Liver (tissue), 3 donors: ENCODE measurements around the gene CD209.

Experiments
- EGR1 ChIP-seq, 2 donors: IDR thresholded peaks; 2 replicates each; pipeline ENCODE4 v1.6.1; 2016 to 2018; ENCODE audit warnings: antibody characterized with exemption in 2 of 2, low read depth in 2 of 2
- FOXA1 ChIP-seq: IDR thresholded peaks from 2 replicates; pipeline ENCODE4 v1.6.1; 2016; ENCODE audit warnings: antibody characterized with exemption
- HNF4A ChIP-seq, 2 donors: conservative IDR thresholded peaks; 2 replicates each; pipeline ENCODE4 v1.6.1; 2016; ENCODE audit warnings: antibody characterized with exemption in 2 of 2, mild to moderate bottlenecking in 2 of 2
- RAD21 ChIP-seq, 2 donors: IDR thresholded peaks; 2 replicates each; pipeline ENCODE4 v1.6.1; 2016; ENCODE audit warnings: antibody characterized with exemption in 2 of 2, mild to moderate bottlenecking in 2 of 2
- RXRA ChIP-seq, 2 donors: IDR thresholded peaks; 2 replicates each; pipeline ENCODE4 v1.6.1; 2017 to 2018; ENCODE audit warnings: antibody characterized with exemption in 2 of 2, mild to moderate bottlenecking in 1 of 2
- SP1 ChIP-seq: IDR thresholded peaks from 2 replicates; pipeline ENCODE4 v1.6.1; 2018; ENCODE audit warnings: antibody characterized with exemption, mild to moderate bottlenecking
- TAF1 ChIP-seq: conservative IDR thresholded peaks from 2 replicates; pipeline ENCODE4 v1.6.1; 2016; ENCODE audit warnings: antibody characterized with exemption, mild to moderate bottlenecking
- YY1 ChIP-seq: IDR thresholded peaks from 2 replicates; pipeline ENCODE4 v1.6.1; 2016; ENCODE audit warnings: antibody characterized with exemption, mild to moderate bottlenecking
- TF ChIP-seq, protein P1 (sequence below): fragments of 150-350 bp; IDR thresholded peaks from 2 replicates; pipeline ENCODE4 v1.5.1; 2017; ENCODE audit warnings: improper control_type of control experiment, low read depth, low read length; ENCODE audit not compliant: missing input control
- TF ChIP-seq, protein P2 (sequence below): IDR thresholded peaks from 2 replicates; pipeline ENCODE4 v1.6.1; 2016; ENCODE audit warnings: antibody characterized with exemption, mild to moderate bottlenecking
- TF ChIP-seq, protein P3 (sequence below): IDR thresholded peaks from 2 replicates; pipeline ENCODE4 v1.6.1; 2016; ENCODE audit warnings: antibody characterized with exemption
- TF ChIP-seq, protein P4 (sequence below): IDR thresholded peaks from 2 replicates; pipeline ENCODE4 v1.6.1; 2016; ENCODE audit warnings: antibody characterized with exemption
- TF ChIP-seq, protein P5 (sequence below): IDR thresholded peaks from 2 replicates; pipeline ENCODE4 v1.6.1; 2016; ENCODE audit warnings: antibody characterized with exemption
- donor health status: healthy.
- donor health status: healthy.

DNA sequence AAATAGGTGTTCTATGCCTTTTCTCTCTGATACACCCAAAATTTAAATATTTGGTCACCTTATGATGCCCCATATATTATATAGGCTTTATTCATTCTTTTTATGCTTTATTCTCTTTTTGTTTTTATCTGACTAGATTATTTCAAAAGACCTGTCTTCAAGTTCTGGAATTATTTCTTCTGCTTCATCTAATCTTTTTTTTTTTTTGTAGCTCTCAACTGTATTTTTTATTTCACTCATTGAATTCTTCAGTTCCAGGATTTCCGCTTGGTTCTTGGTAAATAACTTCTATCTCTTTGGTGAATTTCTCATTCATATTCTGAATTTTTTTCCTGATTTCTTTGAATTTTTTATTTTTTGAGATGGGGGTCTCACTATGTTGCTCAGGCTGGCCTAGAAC is 11.8 kb upstream of the CD209 start:
- TF ChIP-seq, protein P1, sequence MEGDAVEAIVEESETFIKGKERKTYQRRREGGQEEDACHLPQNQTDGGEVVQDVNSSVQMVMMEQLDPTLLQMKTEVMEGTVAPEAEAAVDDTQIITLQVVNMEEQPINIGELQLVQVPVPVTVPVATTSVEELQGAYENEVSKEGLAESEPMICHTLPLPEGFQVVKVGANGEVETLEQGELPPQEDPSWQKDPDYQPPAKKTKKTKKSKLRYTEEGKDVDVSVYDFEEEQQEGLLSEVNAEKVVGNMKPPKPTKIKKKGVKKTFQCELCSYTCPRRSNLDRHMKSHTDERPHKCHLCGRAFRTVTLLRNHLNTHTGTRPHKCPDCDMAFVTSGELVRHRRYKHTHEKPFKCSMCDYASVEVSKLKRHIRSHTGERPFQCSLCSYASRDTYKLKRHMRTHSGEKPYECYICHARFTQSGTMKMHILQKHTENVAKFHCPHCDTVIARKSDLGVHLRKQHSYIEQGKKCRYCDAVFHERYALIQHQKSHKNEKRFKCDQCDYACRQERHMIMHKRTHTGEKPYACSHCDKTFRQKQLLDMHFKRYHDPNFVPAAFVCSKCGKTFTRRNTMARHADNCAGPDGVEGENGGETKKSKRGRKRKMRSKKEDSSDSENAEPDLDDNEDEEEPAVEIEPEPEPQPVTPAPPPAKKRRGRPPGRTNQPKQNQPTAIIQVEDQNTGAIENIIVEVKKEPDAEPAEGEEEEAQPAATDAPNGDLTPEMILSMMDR: no peak
- no peak for TF ChIP-seq RXRA (IDR thresholded peaks at IDR 0.05)
- no peak for TF ChIP-seq TAF1
- TF ChIP-seq, protein P2, sequence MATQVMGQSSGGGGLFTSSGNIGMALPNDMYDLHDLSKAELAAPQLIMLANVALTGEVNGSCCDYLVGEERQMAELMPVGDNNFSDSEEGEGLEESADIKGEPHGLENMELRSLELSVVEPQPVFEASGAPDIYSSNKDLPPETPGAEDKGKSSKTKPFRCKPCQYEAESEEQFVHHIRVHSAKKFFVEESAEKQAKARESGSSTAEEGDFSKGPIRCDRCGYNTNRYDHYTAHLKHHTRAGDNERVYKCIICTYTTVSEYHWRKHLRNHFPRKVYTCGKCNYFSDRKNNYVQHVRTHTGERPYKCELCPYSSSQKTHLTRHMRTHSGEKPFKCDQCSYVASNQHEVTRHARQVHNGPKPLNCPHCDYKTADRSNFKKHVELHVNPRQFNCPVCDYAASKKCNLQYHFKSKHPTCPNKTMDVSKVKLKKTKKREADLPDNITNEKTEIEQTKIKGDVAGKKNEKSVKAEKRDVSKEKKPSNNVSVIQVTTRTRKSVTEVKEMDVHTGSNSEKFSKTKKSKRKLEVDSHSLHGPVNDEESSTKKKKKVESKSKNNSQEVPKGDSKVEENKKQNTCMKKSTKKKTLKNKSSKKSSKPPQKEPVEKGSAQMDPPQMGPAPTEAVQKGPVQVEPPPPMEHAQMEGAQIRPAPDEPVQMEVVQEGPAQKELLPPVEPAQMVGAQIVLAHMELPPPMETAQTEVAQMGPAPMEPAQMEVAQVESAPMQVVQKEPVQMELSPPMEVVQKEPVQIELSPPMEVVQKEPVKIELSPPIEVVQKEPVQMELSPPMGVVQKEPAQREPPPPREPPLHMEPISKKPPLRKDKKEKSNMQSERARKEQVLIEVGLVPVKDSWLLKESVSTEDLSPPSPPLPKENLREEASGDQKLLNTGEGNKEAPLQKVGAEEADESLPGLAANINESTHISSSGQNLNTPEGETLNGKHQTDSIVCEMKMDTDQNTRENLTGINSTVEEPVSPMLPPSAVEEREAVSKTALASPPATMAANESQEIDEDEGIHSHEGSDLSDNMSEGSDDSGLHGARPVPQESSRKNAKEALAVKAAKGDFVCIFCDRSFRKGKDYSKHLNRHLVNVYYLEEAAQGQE: no peak
- TF ChIP-seq, protein P3, sequence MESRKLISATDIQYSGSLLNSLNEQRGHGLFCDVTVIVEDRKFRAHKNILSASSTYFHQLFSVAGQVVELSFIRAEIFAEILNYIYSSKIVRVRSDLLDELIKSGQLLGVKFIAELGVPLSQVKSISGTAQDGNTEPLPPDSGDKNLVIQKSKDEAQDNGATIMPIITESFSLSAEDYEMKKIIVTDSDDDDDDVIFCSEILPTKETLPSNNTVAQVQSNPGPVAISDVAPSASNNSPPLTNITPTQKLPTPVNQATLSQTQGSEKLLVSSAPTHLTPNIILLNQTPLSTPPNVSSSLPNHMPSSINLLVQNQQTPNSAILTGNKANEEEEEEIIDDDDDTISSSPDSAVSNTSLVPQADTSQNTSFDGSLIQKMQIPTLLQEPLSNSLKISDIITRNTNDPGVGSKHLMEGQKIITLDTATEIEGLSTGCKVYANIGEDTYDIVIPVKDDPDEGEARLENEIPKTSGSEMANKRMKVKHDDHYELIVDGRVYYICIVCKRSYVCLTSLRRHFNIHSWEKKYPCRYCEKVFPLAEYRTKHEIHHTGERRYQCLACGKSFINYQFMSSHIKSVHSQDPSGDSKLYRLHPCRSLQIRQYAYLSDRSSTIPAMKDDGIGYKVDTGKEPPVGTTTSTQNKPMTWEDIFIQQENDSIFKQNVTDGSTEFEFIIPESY: no peak
- no peak for TF ChIP-seq SP1
- TF ChIP-seq, protein P4, sequence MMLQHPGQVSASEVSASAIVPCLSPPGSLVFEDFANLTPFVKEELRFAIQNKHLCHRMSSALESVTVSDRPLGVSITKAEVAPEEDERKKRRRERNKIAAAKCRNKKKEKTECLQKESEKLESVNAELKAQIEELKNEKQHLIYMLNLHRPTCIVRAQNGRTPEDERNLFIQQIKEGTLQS: no peak
- TF ChIP-seq YY1: no peak
- TF ChIP-seq, protein P5, sequence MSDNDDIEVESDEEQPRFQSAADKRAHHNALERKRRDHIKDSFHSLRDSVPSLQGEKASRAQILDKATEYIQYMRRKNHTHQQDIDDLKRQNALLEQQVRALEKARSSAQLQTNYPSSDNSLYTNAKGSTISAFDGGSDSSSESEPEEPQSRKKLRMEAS: no peak
- no peak for TF ChIP-seq HNF4A (conservative IDR thresholded peaks at IDR 0.05)
- TF ChIP-seq FOXA1: no peak
- no peak for TF ChIP-seq EGR1 (IDR thresholded peaks at IDR 0.05; ENCODE audit: low read depth in 2 of 2)
- no peak for TF ChIP-seq RAD21 (IDR thresholded peaks at IDR 0.05)
